SK-N-SH (cell line): ENCODE measurements around the gene FSTL5.

Experiments used
- CTCF ChIP-seq: fragments of 200-600 bp; sonication (generic); IDR thresholded peaks from 2 replicates; pipeline ENCODE4 v1.6.1; 2017; ENCODE audit warnings: antibody characterized with exemption, mild to moderate bottlenecking, moderate library complexity
- FOSL2 ChIP-seq: IDR thresholded peaks from 2 replicates; pipeline ENCODE4 v1.4.0; 2012; ENCODE audit warnings: low read depth, mild to moderate bottlenecking, moderate library complexity, borderline replicate concordance
- POLR2AphosphoS5 ChIP-seq: IDR thresholded peaks from 2 replicates; pipeline ENCODE4 v1.6.1; 2012; ENCODE audit warnings: low read depth, low read length
- RFX5 ChIP-seq: IDR thresholded peaks from 2 replicates; pipeline ENCODE4 v1.6.1; 2012; ENCODE audit warnings: mild to moderate bottlenecking, improper control_type of control experiment, low read length
- SMC3 ChIP-seq: IDR thresholded peaks from 2 replicates; pipeline ENCODE4 v1.6.1; 2012; ENCODE audit warnings: low read depth, low read length, improper control_type of control experiment
- YY1 ChIP-seq: IDR thresholded peaks from 2 replicates; pipeline ENCODE4 v1.4.0; 2012; ENCODE audit warnings: low read depth, mild to moderate bottlenecking

- TF ChIP-seq POLR2AphosphoS5: no peak
- no peak for TF ChIP-seq CTCF
- no peak for TF ChIP-seq FOSL2
- no peak for TF ChIP-seq SMC3
- TF ChIP-seq RFX5: no peak
- TF ChIP-seq YY1: no peak
Measured at GRCh38 chr4:161822174-161822573, 341.6 kb downstream of the FSTL5 start.
